HepG2 (cell line): Measurements from ENCODE around the gene LDLRAD4.

Source experiments
- EZH2 ChIP-seq: conservative IDR thresholded peaks from 2 replicates; pipeline ENCODE4 v1.6.1; 2012; ENCODE audit warnings: mild to moderate bottlenecking, low read depth, low read length, moderate library complexity
- HMGA1 ChIP-seq: sonication (generic); formaldehyde crosslinking; conservative IDR thresholded peaks from 2 replicates; pipeline ENCODE4 v1.4.0; 2020; ENCODE audit warnings: missing genetic modification reagents
- JUND ChIP-seq: sonication (generic); formaldehyde crosslinking; IDR thresholded peaks from 2 replicates; pipeline ENCODE4 v1.8.0; 2022; ENCODE audit warnings: mild to moderate bottlenecking, missing genetic modification reagents
- KDM5A ChIP-seq: fragments of 200-600 bp; sonication (generic); IDR thresholded peaks from 2 replicates; pipeline ENCODE4 v1.7.0; 2018; ENCODE audit warnings: antibody characterized with exemption, mild to moderate bottlenecking, low read length, borderline replicate concordance
- MTA3 ChIP-seq: sonication (generic); formaldehyde crosslinking; IDR thresholded peaks from 2 replicates; pipeline ENCODE4 v1.4.0; 2020; ENCODE audit warnings: missing genetic modification reagents
- MYNN ChIP-seq: sonication (generic); formaldehyde crosslinking; IDR thresholded peaks from 2 replicates; pipeline ENCODE4 v1.4.0; 2020; ENCODE audit warnings: mild to moderate bottlenecking, low read depth, missing genetic modification reagents
- NFE2 ChIP-seq: sonication (generic); formaldehyde crosslinking; IDR thresholded peaks from 2 replicates; pipeline ENCODE4 v1.4.0; 2020; ENCODE audit warnings: missing genetic modification reagents
- NR2F1 ChIP-seq, 2 experiments: fragments of 450-650 bp in 1 of 2; formaldehyde crosslinking in 1 of 2; IDR thresholded peaks; 2 replicates each; pipeline versions ENCODE4 v1.5.0 to v1.6.1; 2016 to 2020; ENCODE audit warnings: mild to moderate bottlenecking in 1 of 2, missing compliant biosample characterization in 1 of 2, missing genetic modification reagents in 1 of 2, moderate library complexity in 1 of 2
- POLR2AphosphoS2 ChIP-seq: IDR thresholded peaks from 2 replicates; pipeline ENCODE4 v1.6.1; 2011; ENCODE audit warnings: low read depth, low read length, improper control_type of control experiment
- ZKSCAN8 ChIP-seq: IDR thresholded peaks from 2 replicates; pipeline ENCODE4 v1.6.1; 2016; ENCODE audit warnings: borderline replicate concordance, missing genetic modification reagents, missing compliant biosample characterization
- TF ChIP-seq, protein P1 (sequence below): sonication (generic); formaldehyde crosslinking; IDR thresholded peaks from 2 replicates; pipeline ENCODE4 v1.4.0; 2020; ENCODE audit warnings: mild to moderate bottlenecking, low read depth, missing genetic modification reagents

- TF ChIP-seq, protein P1, sequence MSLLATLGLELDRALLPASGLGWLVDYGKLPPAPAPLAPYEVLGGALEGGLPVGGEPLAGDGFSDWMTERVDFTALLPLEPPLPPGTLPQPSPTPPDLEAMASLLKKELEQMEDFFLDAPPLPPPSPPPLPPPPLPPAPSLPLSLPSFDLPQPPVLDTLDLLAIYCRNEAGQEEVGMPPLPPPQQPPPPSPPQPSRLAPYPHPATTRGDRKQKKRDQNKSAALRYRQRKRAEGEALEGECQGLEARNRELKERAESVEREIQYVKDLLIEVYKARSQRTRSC (CRISPR knock-in tag): no peak
- TF ChIP-seq ZKSCAN8 (no peak), POLR2AphosphoS2 (no peak), MTA3 (no peak), KDM5A (no peak), JUND (CRISPR knock-in tag) (no peak), NR2F1 (CRISPR knock-in tag; IDR thresholded peaks at IDR 0.05) (no peak), NFE2 (CRISPR knock-in tag) (no peak), EZH2 (no peak), HMGA1 (CRISPR knock-in tag) (no peak), MYNN (CRISPR knock-in tag) (no peak)
These were observed 5.3 kb upstream of the LDLRAD4 start for GRCh38 chr18:13213036-13213795.
